HS-5 (cell line): Measurements from ENCODE around the gene NKX6-2.

Experiments used
- DNase-seq: peaks from one replicate; pipeline ENCODE4 v3.0.0-alpha.2; 2012; ENCODE audit warnings: low read depth

The NKX6-2 gene

GRCh38 chr10:132737390-132738048 lies 48.4 kb downstream of the NKX6-2 start:
- DNase-seq = no peak

GRCh38 chr10:132735923-132736391 lies 50.0 kb downstream of the NKX6-2 start:
- no peak for DNase-seq

- DNase-seq = no peak
These were observed 50.6 kb downstream of the NKX6-2 start for GRCh38 chr10:132735341-132735775.

GRCh38 chr10:132733926-132734325 lies 52.0 kb downstream of the NKX6-2 start:
- DNase-seq = no peak
